Measurements from ENCODE around the gene ISLR.

The ISLR gene

GRCh38 chr15:74194572-74195559 lies 21.4 kb downstream of the ISLR start:
- no peak for DNase-seq (ENCODE audit: low read depth)

- no peak for DNase-seq (ENCODE audit: low read depth)
Observed at GRCh38 chr15:74196175-74196574, 22.7 kb downstream of the ISLR start.

- DNase-seq (ENCODE audit: low read depth): no peak
Observed at GRCh38 chr15:74197176-74197965, 23.9 kb downstream of the ISLR start.

DNA sequence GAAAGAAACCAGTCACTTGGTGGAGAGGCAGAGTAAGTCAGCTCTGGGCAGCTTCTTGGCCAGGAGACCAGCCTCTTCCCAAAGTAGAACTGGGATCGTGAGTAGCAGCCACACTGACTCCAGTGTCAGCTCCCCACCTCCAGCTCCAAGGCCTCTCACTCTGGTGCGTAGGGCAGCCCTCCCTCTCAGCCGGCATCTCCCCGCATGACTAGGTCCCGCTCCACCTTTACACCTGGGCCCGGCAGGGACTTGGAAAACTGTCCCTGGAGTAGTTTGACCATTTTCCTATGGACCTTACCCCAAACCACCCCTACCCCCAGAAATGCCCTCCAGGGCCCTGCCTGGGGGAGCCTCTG lies 25.8 kb downstream of the ISLR start:
- DNase-seq (ENCODE audit: low read depth): no peak

GRCh38 chr15:74200412-74200815 lies 26.9 kb downstream of the ISLR start:
- DNase-seq (ENCODE audit: low read depth): no peak

DNA sequence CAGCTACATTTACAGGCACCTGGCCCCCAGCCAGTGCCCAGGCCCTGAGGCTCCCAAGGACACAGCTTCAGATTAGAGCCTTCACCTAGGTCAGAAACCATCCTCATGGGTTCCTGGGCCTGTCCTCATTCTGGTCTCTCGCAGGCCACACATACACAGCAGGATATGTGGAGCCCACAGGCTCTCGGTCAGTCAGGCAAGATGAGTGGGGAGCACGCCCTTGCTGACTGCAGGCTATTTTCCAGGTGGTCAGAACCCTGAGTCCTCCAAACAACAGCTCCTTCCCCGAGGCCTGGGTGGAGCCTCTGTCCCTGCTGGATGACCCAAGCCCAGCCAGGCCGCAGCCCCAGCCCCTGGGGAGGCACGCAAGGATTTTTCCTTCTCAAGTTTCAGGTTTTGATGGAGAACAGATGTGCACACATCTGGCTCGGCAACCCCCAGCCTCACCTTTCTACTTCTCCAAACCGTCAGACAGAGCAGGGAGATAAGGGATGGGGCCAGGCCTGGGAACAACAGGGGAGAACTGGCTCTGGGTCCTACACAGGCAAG lies 27.4 kb downstream of the ISLR start:
- DNase-seq (ENCODE audit: low read depth): no peak

DNA sequence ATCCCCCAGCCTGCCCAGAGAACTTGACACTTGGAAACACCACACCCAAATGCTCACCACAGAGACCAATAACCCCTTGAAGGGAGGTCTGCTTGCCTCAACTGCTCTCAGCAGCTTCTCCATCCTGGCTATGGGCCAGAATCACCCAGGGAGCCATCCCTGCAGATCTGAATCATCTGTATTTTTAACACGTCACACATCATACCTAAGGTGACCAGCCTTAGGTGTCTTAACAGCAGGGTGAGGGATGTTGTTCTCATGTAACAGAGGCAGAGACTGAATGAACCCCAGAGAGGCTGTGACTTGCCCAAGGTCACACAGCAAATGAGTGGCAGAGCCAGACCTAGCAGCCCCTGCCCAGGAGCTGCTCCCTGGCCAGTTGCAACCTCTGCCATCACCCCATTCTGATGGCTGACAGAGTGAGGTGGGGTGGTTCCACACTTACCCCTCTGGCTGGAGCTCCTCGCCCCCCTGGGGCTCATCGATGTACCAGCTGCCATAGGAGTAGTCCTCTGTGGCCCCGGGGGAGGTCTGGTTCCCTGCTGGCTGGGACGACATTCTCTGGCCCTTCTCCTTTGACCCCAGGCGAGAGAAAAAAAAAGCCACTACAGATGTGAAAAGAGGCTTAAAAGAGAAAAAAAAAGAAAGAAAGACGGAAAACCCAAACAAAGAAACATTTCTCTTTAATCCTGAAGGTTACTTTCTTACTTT lies 28.4 kb downstream of the ISLR start:
- DNase-seq (ENCODE audit: low read depth): no peak

- DNase-seq (ENCODE audit: low read depth): no peak
Observed at GRCh38 chr15:74202452-74203401, 29.2 kb downstream of the ISLR start, which contains the start of gene STRA6. STRA6 (minus strand) TSS chr15:74202787; CDS start chr15:74202267, 520 bp downstream.

DNA sequence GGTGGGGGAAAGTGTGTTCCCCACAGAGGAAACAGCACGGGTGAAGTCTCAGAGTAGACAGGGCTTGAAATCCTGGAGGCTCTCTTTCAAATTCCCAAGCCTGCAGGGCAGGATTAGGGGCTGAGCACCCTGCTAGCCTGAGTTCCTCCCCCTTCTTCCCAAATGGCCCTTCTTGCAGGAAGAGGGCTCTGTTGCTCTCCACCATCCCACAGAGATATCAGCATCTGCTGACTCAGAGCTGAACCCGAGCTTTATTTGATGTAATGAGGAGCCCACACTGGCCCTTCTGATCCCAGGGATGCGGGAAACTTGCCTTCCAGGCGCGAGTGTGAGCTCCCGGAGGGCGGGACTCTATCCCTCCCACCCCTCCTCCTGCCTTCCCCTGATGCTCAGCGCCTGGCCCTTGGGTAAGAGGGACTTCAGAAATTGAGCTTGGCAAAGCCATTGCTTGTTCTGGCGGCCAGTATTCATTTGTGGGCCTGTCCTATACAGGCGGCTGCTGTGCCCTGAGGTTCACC lies 30.5 kb downstream of the ISLR start:
- no peak for DNase-seq (ENCODE audit: low read depth)

GRCh38 chr15:74205582-74205947 lies 32.1 kb downstream of the ISLR start:
- no peak for DNase-seq (ENCODE audit: low read depth)

- no peak for DNase-seq (ENCODE audit: low read depth)
Observed at GRCh38 chr15:74206801-74207281, 33.3 kb downstream of the ISLR start.

DNA sequence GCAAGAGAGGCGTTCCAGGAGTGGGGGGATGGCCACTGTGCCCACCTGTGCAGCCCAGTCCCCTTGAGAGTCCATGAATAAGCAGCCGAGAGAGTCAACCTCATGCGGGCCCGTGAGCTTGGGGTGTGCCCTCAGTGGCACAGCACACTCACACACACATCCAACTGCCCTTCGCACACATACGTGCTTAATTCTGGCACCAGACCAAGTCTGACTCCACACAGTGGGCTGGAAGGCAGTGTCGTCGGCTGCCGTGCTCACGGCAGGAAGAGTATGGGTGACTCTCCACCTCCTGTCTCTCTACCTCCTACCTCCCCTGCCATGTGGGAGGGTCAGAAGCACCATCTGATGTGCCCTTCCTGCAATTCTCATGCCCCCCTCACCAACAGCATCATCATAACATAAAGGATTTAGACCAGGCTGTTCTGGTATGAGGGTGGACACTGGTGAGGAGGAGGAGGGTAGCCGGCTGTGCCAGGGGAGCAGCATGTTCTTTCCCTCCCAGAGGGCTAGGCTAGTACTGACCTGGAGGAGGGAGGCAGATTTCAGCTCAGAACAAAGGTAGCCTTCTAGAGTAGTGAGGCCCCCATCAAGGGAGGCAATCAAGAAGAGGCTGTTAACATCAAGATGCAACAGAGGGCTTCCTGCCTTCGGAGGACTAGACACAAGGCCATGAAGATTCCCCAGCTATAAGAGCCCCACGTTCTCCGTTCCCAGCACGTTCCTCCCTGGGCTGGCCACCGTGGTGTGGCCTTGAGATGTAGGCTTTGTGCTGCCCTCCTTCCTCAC lies 34.3 kb downstream of the ISLR start:
- DNase-seq (ENCODE audit: low read depth): no peak

GRCh38 chr15:74208496-74208895 lies 35.0 kb downstream of the ISLR start:
- DNase-seq (ENCODE audit: low read depth): no peak

DNA sequence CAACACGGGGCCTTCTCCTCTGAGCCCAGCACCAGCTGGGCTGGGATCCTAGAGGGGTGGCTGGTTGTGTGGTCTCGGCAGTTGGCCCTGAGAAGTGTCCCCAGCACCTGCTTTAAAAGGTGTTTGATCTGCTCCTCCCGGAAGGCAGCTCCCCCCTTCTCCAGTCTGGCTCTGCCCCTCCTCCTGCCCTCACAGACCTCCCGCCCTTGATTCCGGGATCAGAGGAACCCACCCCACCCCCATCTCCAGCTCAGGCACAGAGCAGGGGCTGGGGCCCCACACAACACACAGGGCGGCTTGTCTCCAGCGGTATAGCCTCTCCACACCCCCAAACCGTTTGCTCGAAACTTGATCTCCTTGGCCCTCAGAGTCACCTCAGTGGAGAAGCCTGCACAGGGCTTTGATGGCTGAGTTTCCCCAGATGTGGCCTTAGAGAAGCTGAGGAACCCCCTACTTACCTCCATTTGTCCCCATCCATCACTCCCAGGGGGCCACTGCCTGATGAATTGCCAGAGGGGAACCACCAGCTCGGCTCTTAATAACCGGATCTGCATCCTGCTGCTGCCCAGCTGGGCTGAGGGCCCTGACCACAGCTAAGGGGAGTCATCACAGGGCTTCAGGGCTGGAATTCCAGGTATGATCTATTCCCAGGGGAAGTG lies 35.5 kb downstream of the ISLR start:
- DNase-seq (ENCODE audit: low read depth): no peak

- no peak for DNase-seq (ENCODE audit: low read depth)
Observed at GRCh38 chr15:74209560-74209958, 36.0 kb downstream of the ISLR start.

DNA sequence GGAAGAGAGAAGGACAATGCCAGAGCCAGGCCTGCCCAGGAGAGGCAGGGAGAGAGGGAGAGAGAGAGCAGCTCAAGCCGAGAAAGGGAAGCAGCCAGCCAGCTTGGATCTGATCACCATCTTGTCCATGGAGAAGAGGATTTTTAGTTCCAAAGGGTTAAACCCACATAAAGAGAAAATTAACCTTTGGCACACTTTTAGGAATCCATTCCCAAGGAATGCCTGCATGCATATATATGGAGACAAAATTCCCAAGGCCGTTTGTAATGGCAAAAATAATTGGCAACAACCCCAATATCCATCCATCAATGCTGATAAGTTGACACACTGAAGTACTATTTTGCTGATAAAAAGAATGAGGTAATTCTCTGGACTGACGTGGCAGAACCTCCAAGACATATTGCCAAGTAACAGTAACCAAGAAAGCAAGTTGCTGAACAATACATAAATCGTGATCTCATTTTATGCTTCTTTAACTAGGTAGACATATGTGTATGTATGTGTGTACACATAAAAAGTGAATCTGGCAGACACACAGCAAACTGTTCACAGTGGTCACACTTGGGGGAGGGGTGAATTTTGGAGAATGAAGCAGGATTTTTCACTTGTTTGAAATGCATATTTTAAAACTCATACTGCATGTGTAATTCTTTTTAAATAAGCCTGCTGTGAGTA lies 36.6 kb downstream of the ISLR start:
- DNase-seq (ENCODE audit: low read depth): no peak

- DNase-seq (ENCODE audit: low read depth): no peak
Observed at GRCh38 chr15:74210729-74211128, 37.2 kb downstream of the ISLR start.

DNA sequence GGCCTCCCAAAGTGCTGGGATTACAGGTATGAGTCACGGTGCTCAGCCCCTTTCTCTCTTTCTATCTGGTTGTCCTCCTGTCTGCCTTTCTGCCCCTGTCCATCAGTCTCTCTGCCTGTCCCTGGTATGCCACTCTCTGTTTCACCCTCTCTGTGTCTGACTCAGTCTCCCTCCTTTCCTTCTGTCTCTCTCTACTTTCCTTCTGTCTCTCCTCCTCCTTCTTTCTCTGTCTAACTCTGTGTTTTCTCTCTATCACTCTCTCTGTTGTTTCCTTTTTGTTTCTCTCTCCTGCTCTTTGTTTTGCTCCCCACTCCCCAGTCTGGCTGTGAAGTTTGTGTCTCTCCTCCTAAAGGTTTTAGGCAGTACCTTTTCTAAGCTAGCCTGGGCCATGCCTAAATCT lies 38.1 kb downstream of the ISLR start:
- no peak for DNase-seq (ENCODE audit: low read depth)

DNA sequence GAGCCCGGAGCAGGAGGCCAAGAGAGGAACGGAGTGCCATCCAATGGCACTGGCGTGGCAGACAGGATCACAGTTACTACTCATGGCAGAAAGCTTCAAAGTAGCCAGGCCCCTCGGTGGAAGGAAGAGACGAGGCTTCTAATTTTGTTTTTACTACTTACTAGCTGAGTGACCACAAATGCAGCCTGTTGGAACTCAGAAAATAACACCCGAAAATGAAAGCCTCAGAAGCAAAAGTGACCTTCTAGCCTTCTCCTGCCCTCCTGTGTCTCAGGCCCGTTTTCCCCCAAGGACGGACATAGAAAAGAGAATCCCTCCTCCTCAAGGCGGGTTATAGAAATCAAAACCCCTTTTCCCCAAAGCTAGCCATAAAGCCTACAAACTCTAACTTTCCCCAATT lies 39.0 kb downstream of the ISLR start:
- DNase-seq (ENCODE audit: low read depth): no peak
